ENCODE results near the gene ACTRT3.

Gene ACTRT3

DNA sequence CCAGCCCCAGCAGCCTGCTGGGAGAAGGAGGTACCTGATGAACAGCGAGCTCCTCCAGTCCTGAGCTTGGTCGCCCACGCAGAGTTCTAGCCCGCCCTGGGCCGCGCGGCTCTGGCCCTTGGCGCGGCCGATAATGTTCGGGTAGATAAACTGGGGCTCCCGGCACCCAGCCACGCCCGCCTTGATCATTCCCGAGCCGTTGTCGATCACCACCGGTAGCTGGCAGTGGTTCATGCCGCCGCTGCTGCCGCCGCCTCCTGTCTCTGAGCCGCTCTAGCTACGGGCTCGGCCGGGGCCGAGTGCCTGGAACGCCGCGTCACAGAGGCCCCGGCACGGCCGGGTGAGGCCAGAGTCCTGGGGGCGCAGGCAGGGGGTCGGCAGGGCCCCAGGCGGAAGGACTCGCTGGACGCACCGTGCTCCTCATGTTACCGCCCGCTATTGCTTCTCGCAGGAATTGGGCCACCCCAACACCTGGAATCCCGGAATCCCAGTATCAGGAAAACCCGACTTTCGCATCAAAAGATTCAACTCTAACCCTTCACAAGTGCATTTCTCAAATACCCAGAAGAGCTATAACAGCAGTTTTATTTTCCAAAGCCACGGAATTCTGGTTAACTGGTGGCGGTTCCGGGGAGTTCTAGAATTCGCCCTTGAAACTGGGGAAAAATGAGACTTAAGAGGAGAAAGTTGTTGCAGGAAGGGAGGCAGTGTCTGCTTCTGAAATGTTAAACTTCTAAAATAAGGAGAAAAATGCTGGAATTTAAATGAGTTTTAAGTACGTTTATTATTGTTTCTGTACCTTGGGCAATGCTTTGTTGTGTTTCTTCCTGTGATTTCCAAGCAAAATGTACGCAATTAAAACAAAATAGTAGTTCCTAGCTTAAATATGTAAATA, at the start of gene ACTRT3:
TSS of gene ACTRT3 (minus strand) at position 275 of the 895 bp plus-strand sequence. CDS start at position 234, 41 bp downstream.
- Histone ChIP-seq H3K36me3 (ENCODE audit: control insufficient read depth in 2 of 2, insufficient read depth in 1 of 2, low read length in 2 of 2) (peaks cover 0 to 5% of the 10 kb centered on the region in 2 experiments; a peak in 1 of 3 replicates), H3K4me1 (ENCODE audit: control insufficient read depth, insufficient read depth, low read length) (no peaks in the 10 kb centered on the region), H3K27ac (ENCODE audit: extremely low read depth, low read depth, low read length) (peak within 1 kb of the TSS; percentile 75), H3K9me3 (ENCODE audit: control insufficient read depth, insufficient read depth, low read depth, low read length) (no peaks in the 10 kb centered on the region), H3K4me3 (ENCODE audit: low read depth, low read length) (peak within 1 kb of the TSS; percentile 52)
- ChIA-PET CTCF (interaction anchor here (0.9 kb wide), 1 partner anchor 9 kb away, joined by 3 read pairs; no protein-coding TSS in a partner anchor), POLR2A (interaction anchor here (0.6 to 1.1 kb wide), 6 partner anchors 42 to 622 kb away, joined by 3 to 4 read pairs (median 4); partner anchors contain the start of genes LRRC34, LRRIQ4 and SKIL)
- TF ChIP-seq ZNF521 (tag by site-specific recombination; IDR thresholded peaks at IDR 0.05) = no peak
- no peak for TF ChIP-seq ZSCAN16 (tag by site-specific recombination; IDR thresholded peaks at IDR 0.05)
- TF ChIP-seq, protein P1, sequence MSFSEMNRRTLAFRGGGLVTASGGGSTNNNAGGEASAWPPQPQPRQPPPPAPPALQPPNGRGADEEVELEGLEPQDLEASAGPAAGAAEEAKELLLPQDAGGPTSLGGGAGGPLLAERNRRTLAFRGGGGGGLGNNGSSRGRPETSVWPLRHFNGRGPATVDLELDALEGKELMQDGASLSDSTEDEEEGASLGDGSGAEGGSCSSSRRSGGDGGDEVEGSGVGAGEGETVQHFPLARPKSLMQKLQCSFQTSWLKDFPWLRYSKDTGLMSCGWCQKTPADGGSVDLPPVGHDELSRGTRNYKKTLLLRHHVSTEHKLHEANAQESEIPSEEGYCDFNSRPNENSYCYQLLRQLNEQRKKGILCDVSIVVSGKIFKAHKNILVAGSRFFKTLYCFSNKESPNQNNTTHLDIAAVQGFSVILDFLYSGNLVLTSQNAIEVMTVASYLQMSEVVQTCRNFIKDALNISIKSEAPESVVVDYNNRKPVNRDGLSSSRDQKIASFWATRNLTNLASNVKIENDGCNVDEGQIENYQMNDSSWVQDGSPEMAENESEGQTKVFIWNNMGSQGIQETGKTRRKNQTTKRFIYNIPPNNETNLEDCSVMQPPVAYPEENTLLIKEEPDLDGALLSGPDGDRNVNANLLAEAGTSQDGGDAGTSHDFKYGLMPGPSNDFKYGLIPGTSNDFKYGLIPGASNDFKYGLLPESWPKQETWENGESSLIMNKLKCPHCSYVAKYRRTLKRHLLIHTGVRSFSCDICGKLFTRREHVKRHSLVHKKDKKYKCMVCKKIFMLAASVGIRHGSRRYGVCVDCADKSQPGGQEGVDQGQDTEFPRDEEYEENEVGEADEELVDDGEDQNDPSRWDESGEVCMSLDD (tag by site-specific recombination; IDR thresholded peaks at IDR 0.05) = peak; percentile 42; the same call in 1 of the 2 replicates
- TF ChIP-seq ZNF138 (tag by site-specific recombination; IDR thresholded peaks at IDR 0.05; ENCODE audit: borderline replicate concordance) = no peak
- TF ChIP-seq ZNF747 (tag by site-specific recombination; IDR thresholded peaks at IDR 0.05) = no peak
- TF ChIP-seq ZNF292 (tag by site-specific recombination; IDR thresholded peaks at IDR 0.05; ENCODE audit: borderline replicate concordance, low read depth) = no peak
- no peak for TF ChIP-seq ZNF157 (tag by site-specific recombination; IDR thresholded peaks at IDR 0.05)
- TF ChIP-seq ZNF621 (tag by site-specific recombination; IDR thresholded peaks at IDR 0.05) = no peak
- TF ChIP-seq ZNF791 (tag by site-specific recombination; IDR thresholded peaks at IDR 0.05) = no peak
- TF ChIP-seq, protein P2, sequence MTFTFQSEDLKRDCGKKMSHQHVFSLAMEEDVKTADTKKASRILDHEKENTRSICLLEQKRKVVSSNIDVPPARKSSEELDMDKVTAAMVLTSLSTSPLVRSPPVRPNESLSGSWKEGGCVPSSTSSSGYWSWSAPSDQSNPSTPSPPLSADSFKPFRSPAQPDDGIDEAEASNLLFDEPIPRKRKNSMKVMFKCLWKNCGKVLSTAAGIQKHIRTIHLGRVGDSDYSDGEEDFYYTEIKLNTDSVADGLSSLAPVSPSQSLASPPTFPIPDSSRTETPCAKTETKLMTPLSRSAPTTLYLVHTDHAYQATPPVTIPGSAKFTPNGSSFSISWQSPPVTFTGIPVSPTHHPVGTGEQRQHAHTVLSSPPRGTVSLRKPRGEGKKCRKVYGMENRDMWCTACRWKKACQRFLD (tag by site-specific recombination; IDR thresholded peaks at IDR 0.05) = no peak
- no peak for TF ChIP-seq ZFHX2 (tag by site-specific recombination; conservative IDR thresholded peaks at IDR 0.05)
- TF ChIP-seq ZNF555 (tag by site-specific recombination; conservative IDR thresholded peaks at IDR 0.05) = no peak
- TF ChIP-seq ZNF768 (tag by site-specific recombination; IDR thresholded peaks at IDR 0.05) = no peak
- TF ChIP-seq ZNF239 (tag by site-specific recombination; IDR thresholded peaks at IDR 0.05) = no peak
- TF ChIP-seq, protein P3, sequence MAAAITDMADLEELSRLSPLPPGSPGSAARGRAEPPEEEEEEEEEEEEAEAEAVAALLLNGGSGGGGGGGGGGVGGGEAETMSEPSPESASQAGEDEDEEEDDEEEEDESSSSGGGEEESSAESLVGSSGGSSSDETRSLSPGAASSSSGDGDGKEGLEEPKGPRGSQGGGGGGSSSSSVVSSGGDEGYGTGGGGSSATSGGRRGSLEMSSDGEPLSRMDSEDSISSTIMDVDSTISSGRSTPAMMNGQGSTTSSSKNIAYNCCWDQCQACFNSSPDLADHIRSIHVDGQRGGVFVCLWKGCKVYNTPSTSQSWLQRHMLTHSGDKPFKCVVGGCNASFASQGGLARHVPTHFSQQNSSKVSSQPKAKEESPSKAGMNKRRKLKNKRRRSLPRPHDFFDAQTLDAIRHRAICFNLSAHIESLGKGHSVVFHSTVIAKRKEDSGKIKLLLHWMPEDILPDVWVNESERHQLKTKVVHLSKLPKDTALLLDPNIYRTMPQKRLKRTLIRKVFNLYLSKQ (tag by site-specific recombination; IDR thresholded peaks at IDR 0.05; ENCODE audit: borderline replicate concordance) = no peak
- TF ChIP-seq KLF1 (tag by site-specific recombination; IDR thresholded peaks at IDR 0.05) = peak; percentile 30; the same call in 1 of the 2 replicates
- TF ChIP-seq BCL11B (tag by site-specific recombination; IDR thresholded peaks at IDR 0.05; ENCODE audit: low read depth) = no peak
- no peak for TF ChIP-seq ZNF214 (tag by site-specific recombination; IDR thresholded peaks at IDR 0.05; ENCODE audit: borderline replicate concordance)
- TF ChIP-seq ZNF23 (tag by site-specific recombination; IDR thresholded peaks at IDR 0.05; ENCODE audit: borderline replicate concordance) = no peak
- peak; percentile 93 for TF ChIP-seq ZNF341 (tag by site-specific recombination; IDR thresholded peaks at IDR 0.05; ENCODE audit: low read depth)
- no peak for TF ChIP-seq ZNF121 (tag by site-specific recombination; IDR thresholded peaks at IDR 0.05)
- TF ChIP-seq, protein P4, sequence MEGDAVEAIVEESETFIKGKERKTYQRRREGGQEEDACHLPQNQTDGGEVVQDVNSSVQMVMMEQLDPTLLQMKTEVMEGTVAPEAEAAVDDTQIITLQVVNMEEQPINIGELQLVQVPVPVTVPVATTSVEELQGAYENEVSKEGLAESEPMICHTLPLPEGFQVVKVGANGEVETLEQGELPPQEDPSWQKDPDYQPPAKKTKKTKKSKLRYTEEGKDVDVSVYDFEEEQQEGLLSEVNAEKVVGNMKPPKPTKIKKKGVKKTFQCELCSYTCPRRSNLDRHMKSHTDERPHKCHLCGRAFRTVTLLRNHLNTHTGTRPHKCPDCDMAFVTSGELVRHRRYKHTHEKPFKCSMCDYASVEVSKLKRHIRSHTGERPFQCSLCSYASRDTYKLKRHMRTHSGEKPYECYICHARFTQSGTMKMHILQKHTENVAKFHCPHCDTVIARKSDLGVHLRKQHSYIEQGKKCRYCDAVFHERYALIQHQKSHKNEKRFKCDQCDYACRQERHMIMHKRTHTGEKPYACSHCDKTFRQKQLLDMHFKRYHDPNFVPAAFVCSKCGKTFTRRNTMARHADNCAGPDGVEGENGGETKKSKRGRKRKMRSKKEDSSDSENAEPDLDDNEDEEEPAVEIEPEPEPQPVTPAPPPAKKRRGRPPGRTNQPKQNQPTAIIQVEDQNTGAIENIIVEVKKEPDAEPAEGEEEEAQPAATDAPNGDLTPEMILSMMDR (tag by site-specific recombination; IDR thresholded peaks at IDR 0.05) = peak; percentile 42
- TF ChIP-seq ZNF510 (tag by site-specific recombination; IDR thresholded peaks at IDR 0.05; ENCODE audit: insufficient replicate concordance) = no peak
- TF ChIP-seq, protein P5, sequence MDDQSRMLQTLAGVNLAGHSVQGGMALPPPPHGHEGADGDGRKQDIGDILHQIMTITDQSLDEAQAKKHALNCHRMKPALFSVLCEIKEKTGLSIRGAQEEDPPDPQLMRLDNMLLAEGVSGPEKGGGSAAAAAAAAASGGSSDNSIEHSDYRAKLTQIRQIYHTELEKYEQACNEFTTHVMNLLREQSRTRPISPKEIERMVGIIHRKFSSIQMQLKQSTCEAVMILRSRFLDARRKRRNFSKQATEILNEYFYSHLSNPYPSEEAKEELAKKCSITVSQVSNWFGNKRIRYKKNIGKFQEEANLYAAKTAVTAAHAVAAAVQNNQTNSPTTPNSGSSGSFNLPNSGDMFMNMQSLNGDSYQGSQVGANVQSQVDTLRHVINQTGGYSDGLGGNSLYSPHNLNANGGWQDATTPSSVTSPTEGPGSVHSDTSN (CRISPR knock-in tag; IDR thresholded peaks at IDR 0.05) = no peak
- TF ChIP-seq, protein P6, sequence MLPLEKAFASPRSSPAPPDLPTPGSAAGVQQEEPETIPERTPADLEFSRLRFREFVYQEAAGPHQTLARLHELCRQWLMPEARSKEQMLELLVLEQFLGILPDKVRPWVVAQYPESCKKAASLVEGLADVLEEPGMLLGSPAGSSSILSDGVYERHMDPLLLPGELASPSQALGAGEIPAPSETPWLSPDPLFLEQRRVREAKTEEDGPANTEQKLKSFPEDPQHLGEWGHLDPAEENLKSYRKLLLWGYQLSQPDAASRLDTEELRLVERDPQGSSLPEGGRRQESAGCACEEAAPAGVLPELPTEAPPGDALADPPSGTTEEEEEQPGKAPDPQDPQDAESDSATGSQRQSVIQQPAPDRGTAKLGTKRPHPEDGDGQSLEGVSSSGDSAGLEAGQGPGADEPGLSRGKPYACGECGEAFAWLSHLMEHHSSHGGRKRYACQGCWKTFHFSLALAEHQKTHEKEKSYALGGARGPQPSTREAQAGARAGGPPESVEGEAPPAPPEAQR (tag by site-specific recombination; IDR thresholded peaks at IDR 0.05) = no peak
- TF ChIP-seq ZNF610 (tag by site-specific recombination; IDR thresholded peaks at IDR 0.05; ENCODE audit: borderline replicate concordance) = peak; percentile 59; the same call in 1 of the 2 replicates
- TF ChIP-seq KLF16 (tag by site-specific recombination; IDR thresholded peaks at IDR 0.05) = no peak

Data from HEK293 (cell line).